Spleen (tissue), 11 donors: ENCODE measurements around the gene HIC1. TPM values are rescaled to one million over a fixed set of nuclear protein-coding genes. Genes with fewer than 3 reads are reported as not detected.

Experiments
- DNase-seq: peaks from one replicate; pipeline ENCODE4 v3.0.0-alpha.2; 2020
- H3K27ac ChIP-seq, 8 donors: fragments of 200-600 bp; sonication (generic) in 7 of 8; 1 replicate in 4 of 8; 2 replicates in 4 of 8; pipeline versions ENCODE4 v1.5.0 to v1.8.0; 2016 to 2021; ENCODE audit warnings: inconsistent platforms in 4 of 8, mild to moderate bottlenecking in 4 of 8, moderate library complexity in 1 of 8
- H3K27me3 ChIP-seq, 7 donors: fragments of 200-600 bp; sonication (generic) in 6 of 7; replicated peaks in 1 of 7; 1 replicate in 4 of 7; 2 replicates in 3 of 7; pipeline versions ENCODE4 v1.5.0 to v1.8.0; 2016 to 2021; ENCODE audit warnings: inconsistent platforms in 3 of 7, mild to moderate bottlenecking in 1 of 7
- H3K36me3 ChIP-seq, 6 donors: fragments of 200-600 bp; sonication (generic) in 5 of 6; 1 replicate in 4 of 6; 2 replicates in 2 of 6; pipeline versions ENCODE4 v1.5.0 to v1.8.0; 2016 to 2021; ENCODE audit warnings: inconsistent platforms in 2 of 6
- H3K4me1 ChIP-seq, 6 donors: fragments of 200-600 bp; sonication (generic) in 5 of 6; 1 replicate in 3 of 6; 2 replicates in 3 of 6; pipeline versions ENCODE4 v1.5.0 to v1.8.0; 2016 to 2021; ENCODE audit warnings: inconsistent platforms in 3 of 6
- H3K4me3 ChIP-seq, 8 donors: fragments of 200-600 bp; sonication (generic) in 7 of 8; 1 replicate in 4 of 8; 2 replicates in 4 of 8; pipeline versions ENCODE4 v1.5.0 to v1.8.0; 2016 to 2021; ENCODE audit warnings: inconsistent platforms in 4 of 8, mild to moderate bottlenecking in 4 of 8, moderate library complexity in 2 of 8
- H3K9me3 ChIP-seq, 8 donors: fragments of 200-600 bp; sonication (generic) in 7 of 8; 1 replicate in 4 of 8; 2 replicates in 4 of 8; pipeline versions ENCODE4 v1.5.0 to v1.8.0; 2016 to 2021; ENCODE audit warnings: inconsistent platforms in 4 of 8
- CTCF ChIP-seq, 11 experiments: fragments of 200-600 bp in 7 of 11; fragments of 450-650 bp in 4 of 11; sonication (generic) in 4 of 11; IDR thresholded peaks in 8 of 11; conservative IDR thresholded peaks in 3 of 11; 1 replicate in 7 of 11; 2 replicates in 4 of 11; pipeline versions ENCODE4 v1.4.0 to v1.8.0; 2016 to 2021; ENCODE audit warnings: antibody characterized with exemption in 11 of 11, inconsistent platforms in 4 of 11, mild to moderate bottlenecking in 1 of 11
- POLR2A ChIP-seq, 3 donors: fragments of 450-650 bp; IDR thresholded peaks; one replicate each; pipeline ENCODE4 v1.5.1; 2017; ENCODE audit warnings: antibody characterized with exemption in 3 of 3, mild to moderate bottlenecking in 1 of 3
- POLR2AphosphoS5 ChIP-seq, 3 donors: sonication (generic); formaldehyde crosslinking; IDR thresholded peaks; one replicate each; pipeline ENCODE4 v1.5.1; 2017; ENCODE audit warnings: antibody characterized with exemption in 3 of 3
- WGBS, 5 donors: extraction: QIAGEN DNeasy Blood & Tissue Kit in 3 of 5; methylation state at CpG; one replicate each; pipeline versions ENCODE4 v1.1.5 to v1.1.7; 2013 to 2018; 5-methylcytosine and 5-hydroxymethylcytosine counted together
- intact Hi-C: fragments of 100-400 bp; cut with DNase I; formaldehyde crosslinking; loops from one replicate; pipeline ENCODE4 v1.15.0; 2023; ENCODE audit warnings: low total_unique reads
- microRNA-seq, 3 donors: library from miRNA; unstranded; fragments of <30 nt; microRNA quantifications; one replicate each; pipeline versions ENCODE4 to v1.1.0, GENCODE V29; 2019 to 2020
- polyA plus RNA-seq, 3 donors: library from polyadenylated mRNA; stranded (reverse); fragments of 200-250 nt; gene quantifications; one replicate each; pipeline ENCODE4 v1.2.1, GENCODE V29; 2013
- small RNA-seq, 4 donors: library from RNA; depleted of rRNA; stranded (forward); fragments of <200 nt; gene quantifications; one replicate each; pipeline ENCODE3, GENCODE V24; 2016
- total RNA-seq, 7 donors: library from RNA; depleted of rRNA in 3 of 7; stranded (reverse); fragments of >200 nt in 3 of 7; fragmentation: NEBNext Ultra II Directional in 4 of 7; extraction: Animal tissue kit (Norgen Biotek cat#: 25700) in 4 of 7; gene quantifications; one replicate each; pipeline versions ENCODE4 v1.1.0 to v1.2.1, GENCODE V29; 2016 to 2021
- donor health status: healthy with polysubstance abuse.
- donor health status: DM: no; HTN: no; CAD: no; lungs with moderate emphysema.
- donor health status: DM: no; HTN: no; CAD: no.
- donor health status: Bipolar disorder and iron deficiency.
- donor health status: healthy.
- donor health status: DM: no; HTN: no; CAD: no.
- donor health status: DM: yes; HTN: yes; CAD: no.

Gene HIC1
- total and polyA plus RNA-seq, 10 donors, result 1.3 to 59.6 (median 17.9) TPM

GRCh38 chr17:2108170-2108569 lies 53.3 kb downstream of the HIC1 start:
- peaks cover 0 to 11% (median 0%) of the 10 kb centered on the region in 6 donors for H3K36me3 ChIP-seq
- H3K4me1 ChIP-seq, result peaks cover 0 to 27% (median 11%) of the 10 kb centered on the region in 6 donors
- 82 to 88% (median 85%) methylated on average over 8 of the region's 8 CpGs for WGBS, 5 donors
- TF ChIP-seq POLR2A (IDR thresholded peaks at IDR 0.05) (no peak), POLR2AphosphoS5 (IDR thresholded peaks at IDR 0.05) (no peak), CTCF (IDR thresholded peaks at IDR 0.05 in 8 of 11, conservative IDR thresholded peaks at IDR 0.05 in 3 of 11) (no peak)
- H3K4me3 ChIP-seq, result no peak overlapping the region
- intact Hi-C loops, result no loop called here
- H3K27me3 ChIP-seq, result no peaks in the 10 kb centered on the region
- H3K27ac ChIP-seq, result no peak overlapping the region
- DNase-seq, result no peak
- no peaks in the 10 kb centered on the region for H3K9me3 ChIP-seq

GRCh38 chr17:2110436-2110835 lies 55.5 kb downstream of the HIC1 start:
- DNase-seq, result no peak
- no peak overlapping the region for H3K27ac ChIP-seq
- peaks cover 0 to 24% (median 11%) of the 10 kb centered on the region in 6 donors for H3K4me1 ChIP-seq
- H3K27me3 ChIP-seq, result no peaks in the 10 kb centered on the region
- TF ChIP-seq POLR2A (IDR thresholded peaks at IDR 0.05), result no peak
- TF ChIP-seq CTCF (IDR thresholded peaks at IDR 0.05 in 8 of 11, conservative IDR thresholded peaks at IDR 0.05 in 3 of 11), result no peak
- TF ChIP-seq POLR2AphosphoS5 (IDR thresholded peaks at IDR 0.05), result no peak
- no peak overlapping the region for H3K4me3 ChIP-seq
- no peaks in the 10 kb centered on the region for H3K9me3 ChIP-seq
- H3K36me3 ChIP-seq, result peaks cover 0 to 7% (median 0%) of the 10 kb centered on the region in 6 donors
- 94 to 97% (median 96%) methylated on average over 6 of the region's 6 CpGs for WGBS, 5 donors
- intact Hi-C loops, result no loop called here

GRCh38 chr17:2111691-2112090 lies 56.8 kb downstream of the HIC1 start:
- Histone ChIP-seq H3K27ac (no peak overlapping the region), H3K4me3 (no peak overlapping the region), H3K36me3 (peaks cover 0 to 7% (median 0%) of the 10 kb centered on the region in 6 donors), H3K4me1 (peaks cover 0 to 14% (median 4%) of the 10 kb centered on the region in 6 donors), H3K9me3 (no peaks in the 10 kb centered on the region), H3K27me3 (no peaks in the 10 kb centered on the region)
- intact Hi-C loops, result no loop called here
- no peak for DNase-seq
- TF ChIP-seq CTCF (IDR thresholded peaks at IDR 0.05 in 8 of 11, conservative IDR thresholded peaks at IDR 0.05 in 3 of 11), result no peak
- no peak for TF ChIP-seq POLR2A (IDR thresholded peaks at IDR 0.05)
- TF ChIP-seq POLR2AphosphoS5 (IDR thresholded peaks at IDR 0.05), result no peak
- WGBS, 5 donors, result 89 to 98% (median 93%) methylated on average over 5 of the region's 5 CpGs

Small RNA genes within 50 kb of the gene (microRNA-seq; reads per million reads assigned to microRNA genes)
- 1,368 to 1,659 (median 1,417) reads per million in 3 donors for gene MIR132
- 44.6 to 50.5 (median 48.1) reads per million in 3 donors for gene MIR212

Small RNA genes within 50 kb of the gene (small RNA-seq; reads per million reads assigned to genes)
- gene AC090617.6 (0 reads per million in 4 donors), gene AC090617.9 (0 reads per million in 4 donors), gene MIR132 (5.1 to 8.9 (median 7.4) reads per million in 4 donors), gene MIR212 (0.60 to 2.1 (median 1.4) reads per million in 4 donors), gene OVCA2 (0 reads per million in 4 donors)

Other genes starting within 250 kb of the HIC1 start
- gene SMYD4, start 225.2 kb upstream of the HIC1 start, total RNA-seq, result 10 to 100 TPM; 17.2 to 28.1 (median 23.8) TPM
- gene SMYD4, start 225.2 kb upstream of the HIC1 start, polyA plus RNA-seq, result 1 to 10 TPM; 3.8 to 6.1 (median 4.7) TPM
- gene RPA1, start 225.1 kb upstream of the HIC1 start, total RNA-seq, result 100 to 1,000 TPM in 1 of 7 donors, 10 to 100 TPM in 6; 25.2 to 101 (median 76.1) TPM
- gene RPA1, start 225.1 kb upstream of the HIC1 start, polyA plus RNA-seq, result 10 to 100 TPM; 20.7 to 29.5 (median 24.2) TPM
- gene RTN4RL1, start 29.8 kb upstream of the HIC1 start, total RNA-seq, result 1 to 10 TPM in 5 of 7 donors, under 1 TPM in 2; 0.67 to 4.5 (median 2.1) TPM
- gene RTN4RL1, start 29.8 kb upstream of the HIC1 start, polyA plus RNA-seq, result under 1 TPM; 0.09 to 0.67 (median 0.26) TPM
- 10 to 100 TPM; 38.3 to 58.5 (median 43.5) TPM for gene DPH1, start 24.9 kb upstream of the HIC1 start, total RNA-seq
- 10 to 100 TPM; 20.6 to 37.9 (median 20.9) TPM for gene DPH1, start 24.9 kb upstream of the HIC1 start, polyA plus RNA-seq
- gene OVCA2, start 13.1 kb upstream of the HIC1 start, total RNA-seq, result 10 to 100 TPM; 20.9 to 51.3 (median 28.9) TPM
- gene OVCA2, start 13.1 kb upstream of the HIC1 start, polyA plus RNA-seq, result 10 to 100 TPM; 52.9 to 68.8 (median 66.4) TPM
- 10 to 100 TPM; 20.1 to 44.2 (median 34.1) TPM for gene SMG6, start 248.7 kb downstream of the HIC1 start, total RNA-seq
- gene SMG6, start 248.7 kb downstream of the HIC1 start, polyA plus RNA-seq, result 10 to 100 TPM in 2 of 3 donors, 1 to 10 TPM in 1; 9.7 to 14.3 (median 12.1) TPM
- gene SRR, start 248.8 kb downstream of the HIC1 start, total RNA-seq, result 10 to 100 TPM in 2 of 7 donors, 1 to 10 TPM in 5; 4.0 to 16.2 (median 8.3) TPM
- 1 to 10 TPM; 3.5 to 5.7 (median 4.5) TPM for gene SRR, start 248.8 kb downstream of the HIC1 start, polyA plus RNA-seq